Measurements from ENCODE around the gene CCDC181.

GRCh38 chr1:169457443-169457842 is 30.2 kb upstream of the CCDC181 start:
- TF ChIP-seq, protein P1, sequence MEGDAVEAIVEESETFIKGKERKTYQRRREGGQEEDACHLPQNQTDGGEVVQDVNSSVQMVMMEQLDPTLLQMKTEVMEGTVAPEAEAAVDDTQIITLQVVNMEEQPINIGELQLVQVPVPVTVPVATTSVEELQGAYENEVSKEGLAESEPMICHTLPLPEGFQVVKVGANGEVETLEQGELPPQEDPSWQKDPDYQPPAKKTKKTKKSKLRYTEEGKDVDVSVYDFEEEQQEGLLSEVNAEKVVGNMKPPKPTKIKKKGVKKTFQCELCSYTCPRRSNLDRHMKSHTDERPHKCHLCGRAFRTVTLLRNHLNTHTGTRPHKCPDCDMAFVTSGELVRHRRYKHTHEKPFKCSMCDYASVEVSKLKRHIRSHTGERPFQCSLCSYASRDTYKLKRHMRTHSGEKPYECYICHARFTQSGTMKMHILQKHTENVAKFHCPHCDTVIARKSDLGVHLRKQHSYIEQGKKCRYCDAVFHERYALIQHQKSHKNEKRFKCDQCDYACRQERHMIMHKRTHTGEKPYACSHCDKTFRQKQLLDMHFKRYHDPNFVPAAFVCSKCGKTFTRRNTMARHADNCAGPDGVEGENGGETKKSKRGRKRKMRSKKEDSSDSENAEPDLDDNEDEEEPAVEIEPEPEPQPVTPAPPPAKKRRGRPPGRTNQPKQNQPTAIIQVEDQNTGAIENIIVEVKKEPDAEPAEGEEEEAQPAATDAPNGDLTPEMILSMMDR (IDR thresholded peaks at IDR 0.05), result no peak
- no peak for TF ChIP-seq POLR2A (IDR thresholded peaks at IDR 0.05)

All from uterus (tissue), 2 donors.